ENCODE measurements around the gene AGER.

- TF ChIP-seq CTCF (IDR thresholded peaks at IDR 0.05; ENCODE audit: insufficient read depth, low read length, poor library complexity, severe bottlenecking) (no peak), EZH2phosphoT487 (conservative IDR thresholded peaks at IDR 0.05; ENCODE audit: low read length) (no peak)
Measured at GRCh38 chr6:32181148-32181702, 2.8 kb downstream of the AGER start.

Measured in SU-DHL-6 (cell line).